ENCODE data around the gene ZNRF2.

The ZNRF2 gene
- 13.3 to 75.4 (median 51.5) reads per million in 3 experiments for total RNA-seq

- DNase-seq, result peak; percentile 99
Measured at GRCh38 chr7:30284298-30285066, at the start of gene ZNRF2. TSS of gene ZNRF2 (plus strand) at chr7:30284597. CDS start at chr7:30285358, 761 bp downstream.

DNA sequence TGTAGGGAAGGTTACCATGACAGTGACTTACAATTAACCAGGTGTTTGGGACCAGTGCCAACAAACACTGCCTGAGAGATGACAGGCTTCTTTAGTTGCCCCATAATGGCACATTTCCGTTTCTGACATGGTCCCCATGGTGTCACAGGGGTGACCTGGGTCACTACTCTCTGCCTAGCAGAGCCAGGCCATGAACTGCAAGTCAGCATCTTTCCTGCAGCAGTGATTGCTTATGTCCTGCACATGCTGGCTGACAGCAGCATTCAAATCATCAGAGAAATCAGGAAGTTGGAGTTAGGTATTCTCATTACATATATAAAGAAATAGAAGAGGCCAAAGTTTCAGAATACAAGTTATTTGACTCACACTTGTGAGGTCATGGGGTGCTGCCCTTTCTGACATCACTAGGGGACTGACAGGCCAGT, 47.1 kb upstream of the ZNRF2 start:
- DNase-seq, result no peak

- DNase-seq, result no peak
Measured at GRCh38 chr7:30238721-30239441, 45.5 kb upstream of the ZNRF2 start.

DNA sequence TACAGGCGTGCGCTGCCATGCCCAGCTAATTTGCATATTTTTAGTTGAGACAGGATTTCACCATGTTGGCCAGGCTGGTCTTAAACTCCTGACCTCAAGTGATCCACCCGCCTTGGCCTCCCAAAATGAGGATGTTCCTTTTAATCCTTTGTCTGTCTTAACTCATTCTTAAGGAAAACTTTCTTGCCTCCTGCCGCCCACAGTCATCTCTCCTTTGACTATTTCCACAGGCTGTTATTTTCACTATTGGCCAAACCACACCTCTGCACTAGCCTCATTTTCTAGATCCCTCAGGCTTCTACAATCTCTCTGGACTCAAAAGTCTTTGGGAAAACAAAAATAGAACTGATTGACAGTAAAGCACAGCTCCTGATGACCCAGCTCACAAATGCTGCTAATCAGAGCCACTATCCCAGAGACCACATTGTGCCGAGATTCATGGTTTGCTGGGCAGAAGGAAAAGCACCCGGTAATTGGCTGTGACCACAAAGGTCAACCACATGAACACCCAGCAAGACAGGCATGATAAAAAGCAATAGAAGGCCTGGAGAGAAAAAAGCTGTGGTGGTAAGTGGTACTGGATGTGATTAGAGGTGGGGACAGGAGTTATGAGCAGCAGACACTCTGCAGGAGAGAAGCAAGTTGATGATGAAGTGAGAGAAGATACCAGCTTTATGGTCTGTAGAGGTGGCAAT, 44.1 kb upstream of the ZNRF2 start:
- no peak for DNase-seq

GRCh38 chr7:30241767-30242166, 42.6 kb upstream of the ZNRF2 start:
- no peak for DNase-seq

GRCh38 chr7:30244340-30244739, 40.1 kb upstream of the ZNRF2 start:
- DNase-seq, result no peak

DNA sequence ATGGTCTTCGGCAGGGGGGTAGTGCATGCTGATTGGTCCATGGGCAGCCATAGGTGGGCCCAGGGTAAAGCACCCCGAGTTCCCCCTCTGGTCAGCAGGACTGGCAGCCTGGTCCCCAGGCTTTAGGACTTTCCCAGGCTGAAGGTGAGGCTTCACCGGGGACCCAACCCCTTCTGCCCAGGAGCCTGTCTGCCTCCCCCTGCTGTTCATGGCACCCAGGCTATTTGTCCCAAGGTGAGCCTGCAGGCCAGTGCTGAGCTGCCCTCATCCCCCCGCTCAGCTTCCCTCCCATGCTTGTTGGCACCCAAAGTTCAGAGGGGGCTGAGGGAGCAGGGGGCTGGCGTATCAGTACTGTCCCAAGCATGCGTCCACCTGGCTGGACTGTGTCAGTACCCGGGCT, 38.5 kb upstream of the ZNRF2 start:
- DNase-seq, result no peak

DNA sequence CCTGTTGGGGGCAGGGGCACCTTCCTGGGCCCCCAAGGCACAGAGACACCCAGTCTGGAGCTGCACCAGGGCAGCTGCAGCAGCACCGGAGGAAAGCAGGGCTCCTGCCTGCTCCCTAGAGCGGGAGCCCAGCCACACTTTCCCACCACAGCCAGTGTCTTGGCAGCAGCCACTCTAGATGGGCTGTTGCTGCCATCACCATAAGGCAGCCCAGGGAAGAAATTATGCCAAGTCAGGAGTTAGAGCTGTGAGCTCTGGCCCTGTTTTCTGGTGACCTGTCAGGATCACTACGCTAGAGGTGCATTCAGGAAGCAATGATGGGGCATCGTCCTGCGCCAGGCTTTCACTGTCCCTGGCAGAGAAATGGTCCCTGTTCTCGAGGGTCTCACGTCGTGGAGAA, 38.0 kb upstream of the ZNRF2 start:
- DNase-seq, result no peak

DNA sequence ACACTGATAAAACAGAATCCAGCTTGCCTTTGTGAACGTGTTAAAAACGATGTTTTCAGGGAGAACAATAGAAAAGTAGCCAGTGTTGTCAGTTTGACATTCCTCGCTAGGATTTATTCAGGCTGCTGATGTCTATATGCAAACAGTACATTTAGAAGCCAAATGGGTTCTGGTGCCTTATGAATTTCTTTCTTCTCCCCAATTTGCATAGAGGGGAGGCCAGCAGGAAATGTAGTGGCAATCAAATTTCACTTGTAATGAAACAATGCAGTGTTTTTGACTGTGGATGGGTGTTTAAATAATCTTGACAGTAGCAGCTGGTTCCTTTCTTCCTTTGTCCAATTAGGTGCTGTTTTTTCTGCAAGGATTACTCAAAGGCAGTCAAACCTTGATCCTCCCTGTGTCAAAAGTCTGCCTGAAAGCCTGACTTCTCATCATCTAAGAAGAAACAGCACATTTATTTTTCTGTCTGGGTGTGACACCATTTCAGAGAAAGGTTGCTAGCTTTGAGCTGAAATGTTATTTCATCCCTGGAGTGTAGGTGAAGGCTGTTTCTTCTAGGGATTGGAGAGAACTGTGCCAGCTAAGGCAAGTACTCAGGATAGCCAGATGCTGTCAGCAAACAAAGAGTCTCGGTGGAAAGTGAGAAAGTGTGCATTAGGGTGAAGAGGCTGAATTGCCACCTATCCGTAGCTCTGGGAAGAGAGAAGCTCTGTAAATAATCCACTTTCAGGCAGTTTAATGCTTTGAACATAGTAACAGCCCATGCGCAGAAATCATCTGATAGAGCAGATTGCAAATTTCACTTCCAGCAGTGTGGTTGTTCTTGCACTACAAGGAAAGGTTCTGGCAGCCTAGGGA, 36.6 kb upstream of the ZNRF2 start:
- no peak for DNase-seq

DNA sequence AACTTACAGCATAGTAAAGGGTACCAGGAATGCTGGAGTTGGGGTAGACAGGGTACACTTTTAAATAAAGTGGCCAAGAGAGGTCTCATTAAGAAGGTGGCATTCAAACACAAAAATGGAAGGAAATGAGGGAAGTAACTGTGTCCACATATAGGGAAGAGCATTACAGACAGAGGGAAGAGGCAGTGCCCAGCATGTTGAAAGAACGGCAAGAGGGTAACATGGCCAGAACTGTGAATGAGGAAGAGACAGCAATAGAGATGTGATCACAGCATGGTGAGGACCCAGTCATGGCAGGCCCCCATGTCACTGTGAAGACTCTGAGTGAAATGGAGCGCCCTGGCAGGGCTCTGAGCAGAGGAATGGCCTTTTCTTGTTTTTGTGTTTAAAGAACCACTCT, 35.1 kb upstream of the ZNRF2 start:
- no peak for DNase-seq

DNA sequence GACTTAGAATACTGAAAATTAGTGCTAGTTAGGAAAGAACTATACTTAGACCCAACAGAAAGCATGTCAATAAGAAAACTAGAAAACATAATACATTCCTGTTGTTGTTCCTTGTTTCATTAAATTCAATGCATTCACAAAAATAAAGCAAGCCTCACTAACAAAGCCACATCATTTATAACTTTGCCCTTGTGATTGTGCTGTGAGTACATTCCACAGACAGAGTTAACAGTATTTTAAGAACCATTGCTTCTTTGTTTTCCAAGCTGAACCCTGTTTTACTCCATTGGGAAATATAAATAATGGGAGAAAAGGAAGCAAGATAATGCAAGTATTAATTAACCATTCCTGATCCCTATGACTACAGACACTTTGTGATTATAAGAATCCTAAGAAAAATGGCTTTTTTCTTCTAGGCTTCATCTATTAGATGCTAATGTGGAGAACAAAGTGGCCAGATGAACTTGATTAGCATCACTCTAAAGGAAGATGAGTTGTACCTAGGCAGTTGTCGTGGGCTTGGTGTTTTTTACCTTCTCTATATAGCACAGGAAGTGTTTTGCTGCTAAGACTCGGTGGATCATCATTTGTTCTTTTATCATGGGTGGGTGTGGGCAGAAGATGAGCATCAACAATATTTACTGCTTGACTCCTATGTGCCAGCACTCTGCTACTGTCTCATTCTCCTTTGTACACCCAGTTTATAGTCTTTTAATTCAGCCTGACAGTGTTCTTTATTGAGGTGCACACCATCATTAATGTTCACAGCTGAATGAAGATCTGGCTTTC, 34.2 kb upstream of the ZNRF2 start:
- peak; percentile 5 for DNase-seq

DNA sequence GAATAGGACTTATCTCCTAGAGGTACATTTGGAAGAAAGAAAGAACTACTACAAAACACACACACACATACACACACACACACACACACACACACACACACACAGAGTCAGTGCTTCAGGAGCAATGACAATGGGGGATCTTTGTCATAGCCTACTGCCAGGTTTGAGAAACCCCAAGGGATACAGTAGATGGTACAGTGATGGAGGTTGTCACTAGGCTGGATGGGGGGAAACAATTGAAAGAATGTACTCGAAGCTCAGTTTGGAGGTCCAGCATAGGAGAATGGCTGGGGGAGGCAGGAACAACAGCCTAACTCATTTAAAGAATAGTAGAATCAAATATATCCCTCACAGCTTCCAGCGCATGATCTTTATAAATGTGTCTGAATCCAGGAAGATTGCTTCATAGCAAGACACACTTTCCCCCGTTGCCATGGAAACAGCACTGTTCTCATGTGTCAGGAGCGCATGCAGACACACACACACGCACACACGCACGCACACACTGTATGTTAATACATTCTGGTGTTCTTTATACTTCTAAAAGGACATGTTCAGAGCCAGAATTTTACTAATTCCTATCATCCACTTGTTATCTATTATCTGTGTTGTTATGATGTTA, 32.6 kb upstream of the ZNRF2 start:
- no peak for DNase-seq

GRCh38 chr7:30252885-30253795, 31.3 kb upstream of the ZNRF2 start:
- no peak for DNase-seq

GRCh38 chr7:30253796-30254165, 30.6 kb upstream of the ZNRF2 start:
- DNase-seq, result no peak

- DNase-seq, result no peak
Measured at GRCh38 chr7:30254248-30254647, 30.1 kb upstream of the ZNRF2 start.

DNA sequence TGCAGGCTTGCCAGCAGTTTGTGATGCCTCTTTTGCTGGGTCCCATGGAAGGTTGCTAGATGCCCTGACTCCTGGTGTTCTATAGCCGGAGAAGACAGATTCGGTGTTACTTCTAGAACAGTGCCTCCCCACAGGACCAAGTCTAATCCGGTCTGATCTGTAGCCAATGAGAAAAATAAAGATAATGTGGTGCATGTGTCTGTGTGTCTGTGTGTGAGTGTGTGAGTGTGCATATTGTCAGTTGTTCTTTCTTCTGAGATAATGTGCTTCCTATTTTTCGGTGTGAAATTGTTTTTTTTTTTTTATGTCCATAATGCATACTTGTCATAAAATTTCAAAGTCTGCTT, 29.7 kb upstream of the ZNRF2 start:
- DNase-seq, result no peak

GRCh38 chr7:30255064-30255769, 29.2 kb upstream of the ZNRF2 start:
- no peak for DNase-seq

DNA sequence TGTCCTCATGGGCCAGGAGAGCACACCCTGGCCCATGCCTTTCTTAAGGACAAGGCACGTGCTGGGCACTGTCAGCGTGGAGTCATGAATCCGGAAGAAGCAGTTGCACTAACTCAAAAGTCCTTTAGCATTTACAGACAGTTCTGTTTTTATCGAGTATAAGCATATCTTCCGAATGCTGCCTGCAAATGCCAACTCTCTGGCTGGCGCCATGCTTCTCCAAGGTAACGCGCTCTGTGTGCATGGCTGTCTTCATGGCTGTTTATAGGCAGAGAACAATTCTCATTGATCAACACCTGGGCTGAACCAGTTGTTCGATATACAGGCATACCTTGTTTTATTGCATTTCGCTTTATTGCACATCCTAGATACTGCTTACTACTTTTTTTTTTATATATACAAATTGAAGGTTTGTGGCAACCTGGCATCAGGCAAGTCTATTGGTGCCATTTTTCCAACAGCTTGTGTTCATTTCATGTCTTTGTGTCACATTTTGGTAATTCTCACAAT, 28.0 kb upstream of the ZNRF2 start:
- no peak for DNase-seq

- no peak for DNase-seq
Measured at GRCh38 chr7:30260246-30260768, 24.1 kb upstream of the ZNRF2 start.

Data from central memory CD4-positive, alpha-beta T cell (primary cell).